ENCODE data around the gene ACTR3C.
"Not testable (repeated sequence)": the region's sequence is repeated elsewhere in the genome, so short reads cannot be mapped to it uniquely, and the experiment has no call there.

DNA sequence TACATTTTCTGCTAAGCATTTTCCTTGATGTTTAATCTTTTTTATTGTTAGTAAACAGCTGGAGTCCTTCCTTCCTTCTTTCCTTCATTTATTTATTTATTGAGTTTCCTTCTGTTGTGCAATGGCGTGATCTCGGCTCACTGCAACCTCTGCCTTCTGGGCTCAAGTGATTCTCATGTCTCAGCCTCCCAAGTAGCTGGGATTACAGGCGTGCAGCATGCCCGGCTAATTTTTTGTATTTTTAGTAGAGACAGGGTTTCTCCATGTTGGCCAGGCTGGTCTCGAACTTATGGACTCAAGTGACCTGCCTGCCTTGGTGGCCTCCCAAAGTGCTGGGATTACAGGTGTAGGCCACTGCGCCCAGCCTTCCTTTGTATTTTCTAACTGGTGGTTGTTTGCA, 6.4 kb downstream of the ACTR3C start:
- not testable (repeated sequence) for TF ChIP-seq CTCF (IDR thresholded peaks at IDR 0.05; ENCODE audit: low read depth, low read length); EZH2phosphoT487 (IDR thresholded peaks at IDR 0.05; ENCODE audit: low read depth)
